MCF 10A (cell line): ENCODE results near the gene LAIR2. TPM values are rescaled to one million over a fixed set of nuclear protein-coding genes. Genes with fewer than 3 reads are reported as not detected.

Experiments
- Bru-seq: library from RNA; stranded (reverse); fragments of 400-500 nt; gene quantifications from one replicate; lab custom pipeline; 2021; lab: Mats Ljungman, UMichigan
- BruChase-seq, 2 experiments: library from RNA; stranded (reverse); fragments of 400-500 nt; gene quantifications; one replicate each; lab custom pipeline; 2021; lab: Mats Ljungman, UMichigan
- BruUV-seq: library from RNA; stranded (reverse); fragments of 400-500 nt; replicated peaks from 2 replicates; lab custom pipeline; 2021; lab: Mats Ljungman, UMichigan
- CTCF ChIA-PET: fragments of 300-600 bp; sonication (Branson Sonifier 250); formaldehyde crosslinking; extraction: SDS; loops from one replicate; lab custom pipeline; 2021; ENCODE audit warnings: antibody characterized with exemption, inconsistent platforms; lab: Yijun Ruan, JAX
- POLR2A ChIA-PET: fragments of 300-600, 350-650 bp; sonication (Branson Sonifier 250); formaldehyde crosslinking; extraction: SDS; loops from one replicate; lab custom pipeline; 2020; ENCODE audit warnings: antibody characterized with exemption, inconsistent platforms; lab: Yijun Ruan, JAX
- DNase-seq: peaks from one replicate; pipeline ENCODE4 v3.0.0-alpha.2; 2018; ENCODE audit not compliant: unreplicated experiment
- H3K27ac Mint-ChIP-seq: one replicate; pipeline ENCODE4 v1.8.0; 2022; ENCODE audit warnings: mild to moderate bottlenecking, low read depth, mixed read lengths; ENCODE audit not compliant: unreplicated experiment
- H3K27me3 Mint-ChIP-seq: one replicate; pipeline ENCODE4 v1.8.0; 2022; ENCODE audit warnings: mixed read lengths; ENCODE audit not compliant: insufficient read depth, unreplicated experiment
- H3K36me3 Mint-ChIP-seq: one replicate; pipeline ENCODE4 v1.8.0; 2022; ENCODE audit warnings: mild to moderate bottlenecking, moderate library complexity, mixed read lengths; ENCODE audit not compliant: insufficient read depth, unreplicated experiment
- H3K4me1 Mint-ChIP-seq: one replicate; pipeline ENCODE4 v1.8.0; 2022; ENCODE audit warnings: mixed read lengths; ENCODE audit not compliant: insufficient read depth, unreplicated experiment
- H3K4me3 Mint-ChIP-seq: one replicate; pipeline ENCODE4 v1.8.0; 2022; ENCODE audit warnings: mild to moderate bottlenecking, moderate library complexity, mixed read lengths; ENCODE audit not compliant: unreplicated experiment
- H3K9me3 Mint-ChIP-seq: one replicate; pipeline ENCODE4 v1.8.0; 2022; ENCODE audit warnings: mixed read lengths; ENCODE audit not compliant: unreplicated experiment
- CTCF ChIP-seq: fragments of 200-600 bp; IDR thresholded peaks from one replicate; pipeline ENCODE4 v1.8.0; 2022; ENCODE audit warnings: antibody characterized with exemption, mild to moderate bottlenecking; ENCODE audit not compliant: unreplicated experiment
- intact Hi-C: fragments of 100-400 bp; cut with micrococcal nuclease; formaldehyde crosslinking; loops from 2 replicates; pipeline ENCODE4 v1.14.1; 2022
- long read RNA-seq: library from polyadenylated mRNA; stranded (forward); transcript quantifications from one replicate; pipeline ENCODE4 v2.0.0, GENCODE V29; 2022
- total RNA-seq: library from RNA; stranded (reverse); gene quantifications from 2 replicates; pipeline ENCODE4 v1.2.3, GENCODE V29; 2022

LAIR2 gene
- total RNA-seq = not detected in 2 replicates
- Bru-seq, nascent RNA = not detected
- BruChase-seq, experiment 1, labeled RNA remaining after a 6-hour chase = not detected
- BruChase-seq, experiment 2, labeled RNA remaining after a 2-hour chase = not detected
- long read RNA-seq = 0 reads

DNA sequence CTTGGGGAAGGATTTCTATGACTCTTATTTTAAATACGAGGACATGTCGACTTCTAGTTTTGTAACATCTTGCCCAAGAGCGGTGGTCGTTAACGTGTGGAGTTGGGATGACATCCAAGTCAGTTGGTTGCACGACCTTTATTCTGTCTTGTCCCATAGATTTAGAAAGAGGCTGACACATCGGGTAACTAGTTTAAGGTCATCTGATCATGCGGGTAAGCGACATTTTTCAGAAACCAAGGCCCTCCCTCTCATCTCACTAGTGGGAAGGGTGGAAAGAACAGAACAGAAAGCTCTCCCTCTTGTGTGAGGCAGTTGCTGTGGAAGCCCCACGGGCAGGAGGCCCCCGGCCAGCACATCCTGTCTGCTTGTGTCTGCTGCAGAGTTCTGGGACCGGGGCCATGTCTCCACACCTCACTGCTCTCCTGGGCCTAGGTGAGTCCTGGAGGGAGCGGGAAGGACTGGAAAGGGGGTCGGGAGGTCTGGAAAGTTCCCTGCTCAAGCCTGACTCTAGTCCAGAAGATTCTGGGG lies at the start of gene LAIR2:
LAIR2 (plus strand) TSS at position 314 of the 531 bp plus-strand sequence; CDS start at position 402, 88 bp downstream.
- DNase-seq = no peak
- no peak for TF ChIP-seq CTCF
- Mint-ChIP-seq H3K4me1 (no peaks in the 10 kb centered on the region), H3K4me3 (no peak within 1 kb of the TSS), H3K27ac (no peak within 1 kb of the TSS), H3K36me3 (no peaks in the 10 kb centered on the region), H3K27me3 (no peaks in the 10 kb centered on the region), H3K9me3 (peaks cover 13% of the 10 kb centered on the region)
- intact Hi-C loops = no loop called here
- ChIA-PET CTCF (interaction anchor here (1.0 kb wide), 1 partner anchor 24 kb away, joined by 5 read pairs; no protein-coding TSS in a partner anchor), POLR2A (no interaction called here)
- no TSS peak for BruUV-seq

- peaks cover 82% of the 10 kb centered on the region for H3K36me3 Mint-ChIP-seq
- no peaks in the 10 kb centered on the region for H3K27me3 Mint-ChIP-seq
- H3K4me3 Mint-ChIP-seq = no peak overlapping the region
- H3K4me1 Mint-ChIP-seq = peaks cover 29% of the 10 kb centered on the region
- POLR2A ChIA-PET = interaction anchor here (1.2 kb wide), 1 partner anchor 9 kb away, joined by 4 read pairs; the partner anchor contains the start of gene LENG9
- no TSS peak for BruUV-seq
- CTCF ChIA-PET = interaction anchor here (0.7 to 1.4 kb wide), 3 partner anchors 9 to 1014 kb away, joined by 3 read pairs; partner anchors contain the start of gene LENG9
- no peak overlapping the region for H3K27ac Mint-ChIP-seq
- no peaks in the 10 kb centered on the region for H3K9me3 Mint-ChIP-seq
- no peak for DNase-seq
- intact Hi-C loops = no loop called here
- no peak for TF ChIP-seq CTCF
Measured at GRCh38 chr19:54453921-54454780, 48.5 kb upstream of the LAIR2 start.

GRCh38 chr19:54454781-54455675 lies 47.6 kb upstream of the LAIR2 start:
- no peak for DNase-seq

More at GRCh38 chr19:54454781-54455675, 47.6 kb upstream of the LAIR2 start:
- peaks cover 89% of the 10 kb centered on the region for H3K36me3 Mint-ChIP-seq
- BruUV-seq = no TSS peak
- no peak overlapping the region for H3K27ac Mint-ChIP-seq
- H3K4me1 Mint-ChIP-seq = peaks cover 37% of the 10 kb centered on the region
- no peak overlapping the region for H3K4me3 Mint-ChIP-seq
- ChIA-PET CTCF (interaction anchor here (0.5 to 0.8 kb wide), 2 partner anchors 15 to 17 kb away, joined by 3 read pairs; no protein-coding TSS in a partner anchor), POLR2A (interaction anchor here (0.6 to 1.2 kb wide), 3 partner anchors 8 to 16 kb away, joined by 4 read pairs; partner anchors contain the start of gene LENG9)
- intact Hi-C loops = no loop called here
- TF ChIP-seq CTCF = no peak
- H3K9me3 Mint-ChIP-seq = no peaks in the 10 kb centered on the region
- no peaks in the 10 kb centered on the region for H3K27me3 Mint-ChIP-seq
